HCT116 (cell line): ENCODE measurements around the gene TRIM39. TPM values are rescaled to one million over a fixed set of nuclear protein-coding genes. Genes with fewer than 3 reads are reported as not detected.

Experiments used
- ATAC-seq: fragments of 200-7000 bp; cut with Tn5 transposase; 2 replicates; pipeline ENCODE4 v1.9.1; 2020; ENCODE audit warnings: mild to moderate bottlenecking, moderate library complexity
- BruUV-seq: library from RNA; stranded (reverse); fragments of 400-500 nt; replicated peaks from 2 replicates; lab custom pipeline; 2021; lab: Mats Ljungman, UMichigan
- CTCF ChIA-PET: fragments of 300-600 bp; sonication (Branson Sonifier 250); formaldehyde crosslinking; loops from one replicate; lab custom pipeline; 2021; ENCODE audit warnings: antibody characterized with exemption; lab: Charles Lee
- POLR2A ChIA-PET: fragments of 300-600, 350-600 bp; sonication (Branson Sonifier 250); formaldehyde crosslinking; loops from one replicate; lab custom pipeline; 2021; ENCODE audit warnings: antibody characterized with exemption; lab: Charles Lee
- RAD21 ChIA-PET, 2 experiments: fragments of 300-600 bp; sonication (Branson Sonifier 250); formaldehyde crosslinking; loops; one replicate each; lab custom pipeline; 2023; ENCODE audit warnings: low total read pairs in 2 of 2; ENCODE audit not compliant: uncharacterized antibody in 2 of 2, unreplicated experiment in 2 of 2, low non-redundant PET in 1 of 2; lab: Charles Lee
- DNase-seq: peaks from one replicate; pipeline ENCODE4 v3.0.0-alpha.2; 2010; ENCODE audit warnings: low read depth, low spot score
- H2AFZ ChIP-seq: fragments of 200-600 bp; shearing (Covaris generic), sonication (generic); 2 replicates; pipeline ENCODE4 v1.6.1; 2017; ENCODE audit warnings: low read depth, mixed run types, mixed read lengths, antibody characterized with exemption, low read length; ENCODE audit not compliant: poor library complexity, severe bottlenecking
- H3K27ac ChIP-seq: 2 replicates; pipeline ENCODE4 v1.5.1; 2012; ENCODE audit warnings: low read depth, low read length
- H3K27me3 ChIP-seq: fragments of 200-600 bp; sonication (generic); 2 replicates; pipeline ENCODE4 v1.6.1; 2016; ENCODE audit warnings: mixed run types, low read length, mixed read lengths; ENCODE audit not compliant: insufficient read depth
- H3K36me3 ChIP-seq, 2 experiments: fragments of 200-500 bp in 1 of 2; fragments of 200-600 bp in 1 of 2; sonication (Bioruptor generic) in 1 of 2; sonication (generic) in 1 of 2; 2 replicates each; pipeline versions ENCODE4 v1.5.1 to v1.6.1; 2014 to 2016; ENCODE audit warnings: low read length in 2 of 2, inconsistent platforms in 1 of 2, mixed read lengths in 1 of 2, mixed run types in 1 of 2; ENCODE audit not compliant: insufficient read depth in 2 of 2, control insufficient read depth in 1 of 2
- H3K4me1 ChIP-seq, 2 experiments: fragments of 200-600 bp in 1 of 2; sonication (generic) in 1 of 2; 2 replicates each; pipeline versions ENCODE4 v1.5.1 to v1.6.1; 2012 to 2017; ENCODE audit warnings: low read length in 2 of 2, inconsistent platforms in 1 of 2, mild to moderate bottlenecking in 1 of 2, mixed read lengths in 1 of 2, mixed run types in 1 of 2, moderate library complexity in 1 of 2; ENCODE audit not compliant: insufficient read depth in 2 of 2, control insufficient read depth in 1 of 2
- H3K4me2 ChIP-seq: fragments of 200-600 bp; sonication (generic); 2 replicates; pipeline ENCODE4 v1.6.1; 2017; ENCODE audit warnings: mixed run types, low read length, mixed read lengths
- H3K4me3 ChIP-seq, 2 experiments: fragments of 200-600 bp in 1 of 2; sonication (generic) in 1 of 2; replicated peaks in 1 of 2; 2 replicates each; pipeline ENCODE4 v1.5.1; 2011 to 2016; ENCODE audit warnings: low read length in 2 of 2, control low read depth in 1 of 2, low read depth in 1 of 2, mild to moderate bottlenecking in 1 of 2, mixed read lengths in 1 of 2, mixed run types in 1 of 2
- H3K79me2 ChIP-seq: fragments of 200-600 bp; sonication (generic); 2 replicates; pipeline ENCODE4 v1.6.1; 2017; ENCODE audit warnings: mild to moderate bottlenecking, mixed run types, low read length, moderate library complexity, mixed read lengths; ENCODE audit not compliant: insufficient read depth
- H3K9ac ChIP-seq: fragments of 200-600 bp; sonication (generic); 2 replicates; pipeline ENCODE4 v1.6.1; 2016; ENCODE audit warnings: low read length, mixed read lengths
- H3K9me2 ChIP-seq: fragments of 200-600 bp; sonication (generic), shearing (Covaris generic); 2 replicates; pipeline ENCODE4 v1.6.1; 2017; ENCODE audit warnings: mixed run types, mild to moderate bottlenecking, moderate library complexity; ENCODE audit not compliant: insufficient read depth
- H3K9me3 ChIP-seq, 2 experiments: fragments of 200-500 bp in 1 of 2; fragments of 200-600 bp in 1 of 2; sonication (Bioruptor generic) in 1 of 2; sonication (generic) in 1 of 2; 2 replicates each; pipeline ENCODE4 v1.6.1; 2014 to 2017; ENCODE audit warnings: low read length in 2 of 2, mixed read lengths in 2 of 2, inconsistent platforms in 1 of 2, low read depth in 1 of 2, mild to moderate bottlenecking in 1 of 2, mixed run types in 1 of 2, moderate library complexity in 1 of 2; ENCODE audit not compliant: control insufficient read depth in 1 of 2, insufficient read depth in 1 of 2
- H4K20me1 ChIP-seq: fragments of 200-600 bp; sonication (generic), shearing (Covaris generic); 2 replicates; pipeline ENCODE4 v1.6.1; 2017; ENCODE audit warnings: mixed run types, mild to moderate bottlenecking, moderate library complexity; ENCODE audit not compliant: insufficient read depth
- CEBPB ChIP-seq: IDR thresholded peaks from 2 replicates; pipeline ENCODE4 v1.6.1; 2012; ENCODE audit warnings: low read depth
- EGR1 ChIP-seq: IDR thresholded peaks from 2 replicates; pipeline ENCODE4 v1.6.1; 2012; ENCODE audit warnings: low read depth
- ELF1 ChIP-seq: IDR thresholded peaks from 2 replicates; pipeline ENCODE4 v1.6.1; 2012; ENCODE audit warnings: low read depth, borderline replicate concordance
- EZH2 ChIP-seq: fragments of 200-600 bp; sonication (generic); IDR thresholded peaks from 2 replicates; pipeline ENCODE4 v1.6.1; 2017; ENCODE audit warnings: antibody characterized with exemption, mixed run types
- EZH2phosphoT487 ChIP-seq: fragments of 200-600 bp; IDR thresholded peaks from 2 replicates; pipeline ENCODE4 v1.6.1; 2018; ENCODE audit warnings: antibody characterized with exemption, borderline replicate concordance
- SIN3A ChIP-seq: IDR thresholded peaks from 2 replicates; pipeline ENCODE4 v1.6.1; 2012; ENCODE audit warnings: low read depth
- SP1 ChIP-seq: IDR thresholded peaks from 2 replicates; pipeline ENCODE4 v1.6.1; 2012; ENCODE audit warnings: low read depth
- YY1 ChIP-seq: IDR thresholded peaks from 2 replicates; pipeline ENCODE4 v1.6.1; 2011; ENCODE audit warnings: low read length, low read depth, moderate library complexity, mild to moderate bottlenecking; ENCODE audit not compliant: insufficient replicate concordance; ENCODE audit errors: extremely low read depth
- intact Hi-C: fragments of 100-400 bp; cut with micrococcal nuclease; formaldehyde crosslinking; loops from 2 replicates; pipeline ENCODE4 v1.10.0; 2022
- total RNA-seq: library from RNA; stranded (reverse); gene quantifications from one replicate; pipeline ENCODE4 v1.2.1, GENCODE V29; 2021; ENCODE audit not compliant: unreplicated experiment
- TF ChIP-seq, protein P1 (sequence below): IDR thresholded peaks from 2 replicates; pipeline ENCODE4 v1.6.1; 2012
- TF ChIP-seq, protein P2 (sequence below): IDR thresholded peaks from 2 replicates; pipeline ENCODE4 v1.6.1; 2012

TRIM39 gene
- total RNA-seq, 1 experiment from 2014 or later: 11.2 TPM

DNA sequence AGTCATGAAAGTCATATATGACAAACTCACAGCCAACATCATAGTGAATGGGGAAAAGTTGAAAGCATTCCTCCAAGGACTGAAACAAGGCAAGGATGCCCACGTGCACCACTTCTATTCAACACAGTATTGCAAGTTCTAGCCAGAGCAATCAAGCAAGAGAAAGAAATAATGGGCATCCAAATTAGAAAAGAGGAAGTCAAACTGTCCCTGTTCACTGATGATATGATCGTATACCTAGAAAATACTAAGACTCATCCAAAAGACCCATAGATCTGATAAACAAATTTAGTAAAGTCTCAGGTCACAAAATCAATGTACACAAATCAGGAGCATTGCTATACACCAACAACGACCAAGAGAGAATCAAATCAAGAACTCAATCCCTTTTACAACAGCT, 59.4 kb downstream of the TRIM39 start (continued):
- TF ChIP-seq EGR1 (no peak), YY1 (no peak), EZH2phosphoT487 (no peak)
- TF ChIP-seq, protein P1, sequence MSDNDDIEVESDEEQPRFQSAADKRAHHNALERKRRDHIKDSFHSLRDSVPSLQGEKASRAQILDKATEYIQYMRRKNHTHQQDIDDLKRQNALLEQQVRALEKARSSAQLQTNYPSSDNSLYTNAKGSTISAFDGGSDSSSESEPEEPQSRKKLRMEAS: no peak
- TF ChIP-seq, protein P2, sequence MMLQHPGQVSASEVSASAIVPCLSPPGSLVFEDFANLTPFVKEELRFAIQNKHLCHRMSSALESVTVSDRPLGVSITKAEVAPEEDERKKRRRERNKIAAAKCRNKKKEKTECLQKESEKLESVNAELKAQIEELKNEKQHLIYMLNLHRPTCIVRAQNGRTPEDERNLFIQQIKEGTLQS: no peak

DNA sequence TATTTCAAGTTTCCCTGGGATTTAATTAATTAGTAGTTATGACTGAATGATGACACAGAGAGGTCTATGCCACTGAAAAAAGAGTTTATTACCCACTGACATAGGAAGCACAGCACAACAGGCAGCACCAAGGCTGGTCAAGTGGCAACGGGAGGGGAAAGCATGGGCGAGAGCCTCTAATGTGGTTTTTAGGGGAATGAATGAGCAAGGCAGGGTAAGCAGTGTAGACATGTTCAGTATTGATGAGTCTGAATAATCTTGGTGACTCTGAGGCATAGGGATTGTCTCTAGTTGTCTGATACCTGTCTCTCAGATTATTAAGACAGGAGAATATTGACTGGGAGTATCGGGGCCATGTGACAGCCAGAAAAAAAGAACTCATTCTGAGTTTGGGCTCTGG, 64.5 kb downstream of the TRIM39 start:
- CTCF ChIA-PET: no interaction called here
- Histone ChIP-seq H3K27ac (no peak overlapping the region), H3K9me3 (no peaks in the 10 kb centered on the region), H3K9me2 (0 out of 2 replicates have a peak, but pooled peaks cover 3% of the 10 kb centered on the region), H3K36me3 (no peaks in the 10 kb centered on the region), H3K79me2 (no peaks in the 10 kb centered on the region), H4K20me1 (no peaks in the 10 kb centered on the region), H3K4me1 (no peaks in the 10 kb centered on the region), H2AFZ (no peak overlapping the region), H3K9ac (no peak overlapping the region), H3K27me3 (peaks cover 44% of the 10 kb centered on the region), H3K4me3 (no peak overlapping the region), H3K4me2 (no peak overlapping the region)
- DNase-seq (no peak), ATAC-seq (no peak)
- intact Hi-C loops: no loop called here
- BruUV-seq: no TSS peak
- POLR2A ChIA-PET: no interaction called here
- RAD21 ChIA-PET: no interaction called here
- TF ChIP-seq SIN3A (no peak), EZH2 (no peak), ELF1 (no peak), CEBPB (no peak), SP1 (no peak)
- TF ChIP-seq, all 23 proteins: peak for 0

Other genes starting within 250 kb of the TRIM39 start
- gene TRIM31, start 213.8 kb upstream of the TRIM39 start, total RNA-seq: not detected
- not detected for gene TRIM40, start 190.8 kb upstream of the TRIM39 start, total RNA-seq
- gene TRIM10, start 165.7 kb upstream of the TRIM39 start, total RNA-seq: 0.98 TPM
- 6.5 TPM for gene TRIM15, start 163.4 kb upstream of the TRIM39 start, total RNA-seq
- gene TRIM26, start 113.5 kb upstream of the TRIM39 start, total RNA-seq: 32.2 TPM
- gene RPP21, start 18.2 kb downstream of the TRIM39 start, total RNA-seq: 70.4 TPM
- gene HLA-E, start 162.6 kb downstream of the TRIM39 start, total RNA-seq: 108 TPM
- gene GNL1, start 229.6 kb downstream of the TRIM39 start, total RNA-seq: 113 TPM
- 16.7 TPM for gene PRR3, start 230.4 kb downstream of the TRIM39 start, total RNA-seq
- gene ABCF1, start 244.5 kb downstream of the TRIM39 start, total RNA-seq: 53.3 TPM